NCI-H187 treated with DMSO at 0.1 percent for 48 hours (cell line): ENCODE data around the gene ITPK1.

Source experiments
- DNase-seq: peaks from one replicate; lab custom pipeline; 2025; lab: John Stamatoyannopoulos, UW

Gene ITPK1

GRCh38 chr14:93027810-93028723 is 87.7 kb downstream of the ITPK1 start:
- no peak for DNase-seq

GRCh38 chr14:93026339-93026738 is 89.4 kb downstream of the ITPK1 start:
- no peak for DNase-seq

- DNase-seq, result no peak
Observed at GRCh38 chr14:93025055-93025454, 90.7 kb downstream of the ITPK1 start.

GRCh38 chr14:93024493-93024892 is 91.2 kb downstream of the ITPK1 start:
- DNase-seq, result no peak

GRCh38 chr14:93023802-93024434 is 91.8 kb downstream of the ITPK1 start:
- DNase-seq, result no peak

GRCh38 chr14:93023039-93023438 is 92.7 kb downstream of the ITPK1 start:
- no peak for DNase-seq

- no peak for DNase-seq
Observed at GRCh38 chr14:93019970-93020369, 95.8 kb downstream of the ITPK1 start.

- DNase-seq, result no peak
Observed at GRCh38 chr14:93019367-93019843, 96.3 kb downstream of the ITPK1 start.

GRCh38 chr14:93018366-93018765 is 97.4 kb downstream of the ITPK1 start:
- DNase-seq, result no peak

GRCh38 chr14:93017898-93018297 is 97.8 kb downstream of the ITPK1 start:
- no peak for DNase-seq

GRCh38 chr14:93017301-93017797 is 98.4 kb downstream of the ITPK1 start:
- DNase-seq, result no peak

- no peak for DNase-seq
Observed at GRCh38 chr14:93016275-93016845, 99.4 kb downstream of the ITPK1 start.

GRCh38 chr14:93015505-93015904 is 100.2 kb downstream of the ITPK1 start:
- DNase-seq, result no peak

- DNase-seq, result no peak
Observed at GRCh38 chr14:93015064-93015463, 100.7 kb downstream of the ITPK1 start.

GRCh38 chr14:93014058-93015023 is 101.4 kb downstream of the ITPK1 start:
- no peak for DNase-seq

GRCh38 chr14:93012951-93013719 is 102.6 kb downstream of the ITPK1 start:
- no peak for DNase-seq

- DNase-seq, result no peak
Observed at GRCh38 chr14:93012506-93012905, 103.2 kb downstream of the ITPK1 start.

- no peak for DNase-seq
Observed at GRCh38 chr14:93011650-93012325, 103.9 kb downstream of the ITPK1 start.

- no peak for DNase-seq
Observed at GRCh38 chr14:93011141-93011529, 104.6 kb downstream of the ITPK1 start.

- DNase-seq, result peak; percentile 87
Observed at GRCh38 chr14:93010522-93011140, 105.1 kb downstream of the ITPK1 start.
